ENCODE data around the gene GRN. TPM values are rescaled to one million over a fixed set of nuclear protein-coding genes. Genes with fewer than 3 reads are reported as not detected.

Gene GRN
- total and polyA plus RNA-seq, 2 of the 8 experiments (the other 6 are each of a cell fraction or from before 2014, with no cell fraction given) = 108 to 387 TPM

DNA sequence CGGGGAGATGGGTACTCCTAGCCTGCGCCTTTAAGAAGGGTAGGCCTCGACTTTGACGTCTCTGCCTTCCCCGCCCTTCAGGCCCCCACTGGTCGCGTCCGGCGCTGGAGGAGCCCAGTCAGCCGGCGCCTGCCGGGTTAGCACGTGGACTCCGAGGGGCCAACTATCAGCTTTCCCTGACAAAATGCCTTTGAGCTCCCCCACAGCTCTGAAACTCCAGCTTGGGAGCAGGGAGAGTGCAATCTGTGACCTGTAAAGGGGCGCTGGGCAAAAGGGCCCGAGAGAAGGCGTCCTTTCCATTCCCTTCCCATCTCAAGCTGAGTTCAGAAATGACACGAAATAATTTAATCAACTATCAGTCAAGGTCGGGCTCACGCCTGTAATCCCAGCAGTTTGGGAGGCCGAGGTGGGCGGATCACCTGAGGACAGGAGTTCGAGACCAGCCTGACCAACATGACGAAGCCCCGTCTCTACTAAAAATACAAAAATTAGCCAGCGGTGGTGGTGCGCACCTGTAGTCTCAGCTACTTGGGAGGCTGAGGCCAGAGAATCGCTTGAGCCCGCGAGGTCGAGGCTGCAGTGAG, 18.1 kb upstream of the GRN start (continued):
- TF ChIP-seq, protein P1, sequence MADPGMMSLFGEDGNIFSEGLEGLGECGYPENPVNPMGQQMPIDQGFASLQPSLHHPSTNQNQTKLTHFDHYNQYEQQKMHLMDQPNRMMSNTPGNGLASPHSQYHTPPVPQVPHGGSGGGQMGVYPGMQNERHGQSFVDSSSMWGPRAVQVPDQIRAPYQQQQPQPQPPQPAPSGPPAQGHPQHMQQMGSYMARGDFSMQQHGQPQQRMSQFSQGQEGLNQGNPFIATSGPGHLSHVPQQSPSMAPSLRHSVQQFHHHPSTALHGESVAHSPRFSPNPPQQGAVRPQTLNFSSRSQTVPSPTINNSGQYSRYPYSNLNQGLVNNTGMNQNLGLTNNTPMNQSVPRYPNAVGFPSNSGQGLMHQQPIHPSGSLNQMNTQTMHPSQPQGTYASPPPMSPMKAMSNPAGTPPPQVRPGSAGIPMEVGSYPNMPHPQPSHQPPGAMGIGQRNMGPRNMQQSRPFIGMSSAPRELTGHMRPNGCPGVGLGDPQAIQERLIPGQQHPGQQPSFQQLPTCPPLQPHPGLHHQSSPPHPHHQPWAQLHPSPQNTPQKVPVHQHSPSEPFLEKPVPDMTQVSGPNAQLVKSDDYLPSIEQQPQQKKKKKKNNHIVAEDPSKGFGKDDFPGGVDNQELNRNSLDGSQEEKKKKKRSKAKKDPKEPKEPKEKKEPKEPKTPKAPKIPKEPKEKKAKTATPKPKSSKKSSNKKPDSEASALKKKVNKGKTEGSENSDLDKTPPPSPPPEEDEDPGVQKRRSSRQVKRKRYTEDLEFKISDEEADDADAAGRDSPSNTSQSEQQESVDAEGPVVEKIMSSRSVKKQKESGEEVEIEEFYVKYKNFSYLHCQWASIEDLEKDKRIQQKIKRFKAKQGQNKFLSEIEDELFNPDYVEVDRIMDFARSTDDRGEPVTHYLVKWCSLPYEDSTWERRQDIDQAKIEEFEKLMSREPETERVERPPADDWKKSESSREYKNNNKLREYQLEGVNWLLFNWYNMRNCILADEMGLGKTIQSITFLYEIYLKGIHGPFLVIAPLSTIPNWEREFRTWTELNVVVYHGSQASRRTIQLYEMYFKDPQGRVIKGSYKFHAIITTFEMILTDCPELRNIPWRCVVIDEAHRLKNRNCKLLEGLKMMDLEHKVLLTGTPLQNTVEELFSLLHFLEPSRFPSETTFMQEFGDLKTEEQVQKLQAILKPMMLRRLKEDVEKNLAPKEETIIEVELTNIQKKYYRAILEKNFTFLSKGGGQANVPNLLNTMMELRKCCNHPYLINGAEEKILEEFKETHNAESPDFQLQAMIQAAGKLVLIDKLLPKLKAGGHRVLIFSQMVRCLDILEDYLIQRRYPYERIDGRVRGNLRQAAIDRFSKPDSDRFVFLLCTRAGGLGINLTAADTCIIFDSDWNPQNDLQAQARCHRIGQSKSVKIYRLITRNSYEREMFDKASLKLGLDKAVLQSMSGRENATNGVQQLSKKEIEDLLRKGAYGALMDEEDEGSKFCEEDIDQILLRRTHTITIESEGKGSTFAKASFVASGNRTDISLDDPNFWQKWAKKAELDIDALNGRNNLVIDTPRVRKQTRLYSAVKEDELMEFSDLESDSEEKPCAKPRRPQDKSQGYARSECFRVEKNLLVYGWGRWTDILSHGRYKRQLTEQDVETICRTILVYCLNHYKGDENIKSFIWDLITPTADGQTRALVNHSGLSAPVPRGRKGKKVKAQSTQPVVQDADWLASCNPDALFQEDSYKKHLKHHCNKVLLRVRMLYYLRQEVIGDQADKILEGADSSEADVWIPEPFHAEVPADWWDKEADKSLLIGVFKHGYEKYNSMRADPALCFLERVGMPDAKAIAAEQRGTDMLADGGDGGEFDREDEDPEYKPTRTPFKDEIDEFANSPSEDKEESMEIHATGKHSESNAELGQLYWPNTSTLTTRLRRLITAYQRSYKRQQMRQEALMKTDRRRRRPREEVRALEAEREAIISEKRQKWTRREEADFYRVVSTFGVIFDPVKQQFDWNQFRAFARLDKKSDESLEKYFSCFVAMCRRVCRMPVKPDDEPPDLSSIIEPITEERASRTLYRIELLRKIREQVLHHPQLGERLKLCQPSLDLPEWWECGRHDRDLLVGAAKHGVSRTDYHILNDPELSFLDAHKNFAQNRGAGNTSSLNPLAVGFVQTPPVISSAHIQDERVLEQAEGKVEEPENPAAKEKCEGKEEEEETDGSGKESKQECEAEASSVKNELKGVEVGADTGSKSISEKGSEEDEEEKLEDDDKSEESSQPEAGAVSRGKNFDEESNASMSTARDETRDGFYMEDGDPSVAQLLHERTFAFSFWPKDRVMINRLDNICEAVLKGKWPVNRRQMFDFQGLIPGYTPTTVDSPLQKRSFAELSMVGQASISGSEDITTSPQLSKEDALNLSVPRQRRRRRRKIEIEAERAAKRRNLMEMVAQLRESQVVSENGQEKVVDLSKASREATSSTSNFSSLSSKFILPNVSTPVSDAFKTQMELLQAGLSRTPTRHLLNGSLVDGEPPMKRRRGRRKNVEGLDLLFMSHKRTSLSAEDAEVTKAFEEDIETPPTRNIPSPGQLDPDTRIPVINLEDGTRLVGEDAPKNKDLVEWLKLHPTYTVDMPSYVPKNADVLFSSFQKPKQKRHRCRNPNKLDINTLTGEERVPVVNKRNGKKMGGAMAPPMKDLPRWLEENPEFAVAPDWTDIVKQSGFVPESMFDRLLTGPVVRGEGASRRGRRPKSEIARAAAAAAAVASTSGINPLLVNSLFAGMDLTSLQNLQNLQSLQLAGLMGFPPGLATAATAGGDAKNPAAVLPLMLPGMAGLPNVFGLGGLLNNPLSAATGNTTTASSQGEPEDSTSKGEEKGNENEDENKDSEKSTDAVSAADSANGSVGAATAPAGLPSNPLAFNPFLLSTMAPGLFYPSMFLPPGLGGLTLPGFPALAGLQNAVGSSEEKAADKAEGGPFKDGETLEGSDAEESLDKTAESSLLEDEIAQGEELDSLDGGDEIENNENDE (IDR thresholded peaks at IDR 0.05; ENCODE audit: insufficient replicate concordance, low read length) = no peak
- TF ChIP-seq MAFK (IDR thresholded peaks at IDR 0.05; ENCODE audit: low read depth, low read length) = no peak
- no peak for TF ChIP-seq HDAC2 (IDR thresholded peaks at IDR 0.05; ENCODE audit: borderline replicate concordance in 1 of 2, low read depth in 2 of 2, low read length in 2 of 2)
- no peak for TF ChIP-seq SAP30 (IDR thresholded peaks at IDR 0.05; ENCODE audit: insufficient read depth, insufficient replicate concordance, low read length)
- TF ChIP-seq SP4 (IDR thresholded peaks at IDR 0.05; ENCODE audit: low read length) = 0 out of 2 replicates have a peak, but pooled peaks have one; percentile 39
- no peak for TF ChIP-seq SIX5 (IDR thresholded peaks at IDR 0.05; ENCODE audit: low read depth, low read length)
- TF ChIP-seq SIN3A (conservative IDR thresholded peaks at IDR 0.05 in 1 of 2, IDR thresholded peaks at IDR 0.05 in 1 of 2; ENCODE audit: low read depth in 1 of 2, low read length in 2 of 2) = peak; percentile 91 to 97
- no peak for TF ChIP-seq NANOG (IDR thresholded peaks at IDR 0.05; ENCODE audit: insufficient read depth, low read depth, low read length, poor library complexity, severe bottlenecking)
- TF ChIP-seq SIRT6 (IDR thresholded peaks at IDR 0.05; ENCODE audit: low read length) = no peak
- peak in 1 of 2 experiments; percentile 49; a peak in 1 of 3 replicates for TF ChIP-seq EP300 (IDR thresholded peaks at IDR 0.05; ENCODE audit: borderline replicate concordance in 1 of 2, low read depth in 2 of 2, low read length in 2 of 2)
